Panc1 (cell line): ENCODE data around the gene DDX41. TPM values are rescaled to one million over a fixed set of nuclear protein-coding genes. Genes with fewer than 3 reads are reported as not detected.

Experiments
- ATAC-seq: fragments of 200-7000 bp; cut with Tn5 transposase; 2 replicates; pipeline ENCODE4 v1.9.1; 2020; ENCODE audit warnings: mild to moderate bottlenecking, moderate library complexity
- BruUV-seq: library from RNA; stranded (reverse); fragments of 400-500 nt; replicated peaks from 2 replicates; lab custom pipeline; 2021; lab: Mats Ljungman, UMichigan
- CTCF ChIA-PET: fragments of 300-600 bp; sonication (Branson Sonifier 250); formaldehyde crosslinking; loops from one replicate; lab custom pipeline; 2022; ENCODE audit warnings: antibody characterized with exemption; lab: Charles Lee
- POLR2A ChIA-PET: fragments of 300-600 bp; sonication (Branson Sonifier 250); formaldehyde crosslinking; loops from one replicate; lab custom pipeline; 2022; ENCODE audit warnings: antibody characterized with exemption; lab: Charles Lee
- DNase-seq: peaks from one replicate; pipeline ENCODE4 v3.0.0-alpha.2; 2010; ENCODE audit warnings: low read depth, low spot score
- H3K27ac ChIP-seq: 2 replicates; pipeline ENCODE4 v1.5.1; 2011; ENCODE audit warnings: mild to moderate bottlenecking, low read length, inconsistent platforms
- H3K27me3 ChIP-seq: fragments of 200-500 bp; sonication (Bioruptor generic); 2 replicates; pipeline ENCODE4 v1.6.0; 2014; ENCODE audit warnings: low read length, inconsistent platforms; ENCODE audit not compliant: control insufficient read depth, insufficient read depth
- H3K36me3 ChIP-seq: fragments of 200-500 bp; sonication (Bioruptor generic); 2 replicates; pipeline ENCODE4 v1.5.1; 2014; ENCODE audit warnings: inconsistent platforms, mild to moderate bottlenecking, low read length, moderate library complexity; ENCODE audit not compliant: control insufficient read depth, insufficient read depth
- H3K4me1 ChIP-seq: 2 replicates; pipeline ENCODE4 v1.5.1; 2011; ENCODE audit warnings: inconsistent platforms, mild to moderate bottlenecking, low read length, moderate library complexity; ENCODE audit not compliant: control insufficient read depth, insufficient read depth
- H3K4me3 ChIP-seq, 2 experiments: 2 replicates each; pipeline ENCODE4 v1.5.1; 2011 to 2012; ENCODE audit warnings: low read depth in 2 of 2, low read length in 2 of 2, mild to moderate bottlenecking in 2 of 2, inconsistent platforms in 1 of 2, moderate library complexity in 1 of 2
- H3K9me3 ChIP-seq: fragments of 200-500 bp; sonication (Bioruptor generic); 2 replicates; pipeline ENCODE4 v1.5.1; 2014; ENCODE audit warnings: low read depth, mild to moderate bottlenecking, inconsistent platforms, low read length, moderate library complexity; ENCODE audit not compliant: control insufficient read depth, insufficient read depth
- CTCF ChIP-seq: fragments of 450-650 bp; IDR thresholded peaks from 2 replicates; pipeline ENCODE4 v1.5.1; 2017; ENCODE audit warnings: mild to moderate bottlenecking
- POLR2AphosphoS5 ChIP-seq: IDR thresholded peaks from 2 replicates; pipeline ENCODE4 v1.6.1; 2012; ENCODE audit warnings: mild to moderate bottlenecking, low read depth, low read length, moderate library complexity
- REST ChIP-seq, 2 experiments: IDR thresholded peaks; 2 replicates each; pipeline ENCODE4 v1.6.1; 2011 to 2012; ENCODE audit warnings: low read depth in 2 of 2, control low read depth in 1 of 2, low read length in 1 of 2, mild to moderate bottlenecking in 1 of 2, moderate library complexity in 1 of 2; ENCODE audit not compliant: insufficient read depth in 1 of 2
- SIN3A ChIP-seq: IDR thresholded peaks from 2 replicates; pipeline ENCODE4 v1.6.1; 2012; ENCODE audit warnings: low read depth, mild to moderate bottlenecking, low read length, moderate library complexity, borderline replicate concordance; ENCODE audit not compliant: insufficient read depth
- TCF7L2 ChIP-seq: IDR thresholded peaks from 2 replicates; pipeline ENCODE4 v1.6.1; 2011; ENCODE audit warnings: mild to moderate bottlenecking, low read depth, low read length, inconsistent platforms
- in situ Hi-C: cut with HindIII; loops from 2 replicates; pipeline ENCODE4 v1.10.0; 2016; ENCODE audit warnings: low sequenced_read_pairs, low pct_unique_long_range_greater_than_20kb
- intact Hi-C: fragments of 100-400 bp; cut with micrococcal nuclease; formaldehyde crosslinking; loops from one replicate; pipeline ENCODE4 v1.10.0; 2022; ENCODE audit not compliant: unreplicated experiment
- total RNA-seq: library from RNA; stranded (reverse); gene quantifications from one replicate; pipeline ENCODE4 v1.2.1, GENCODE V29; 2021; ENCODE audit not compliant: unreplicated experiment

DDX41 gene
- total RNA-seq, 1 experiment from 2014 or later: 111 TPM

GRCh38 chr5:177511796-177512675 lies 4.7 kb downstream of the DDX41 start:
- CTCF ChIA-PET: no interaction called here
- H3K27ac ChIP-seq: no peak overlapping the region
- no peak for TF ChIP-seq POLR2AphosphoS5
- TF ChIP-seq TCF7L2: no peak
- TF ChIP-seq SIN3A: no peak
- TF ChIP-seq REST (IDR thresholded peaks at IDR 0.05; ENCODE audit: insufficient read depth in 1 of 2, low read depth in 2 of 2, low read length in 1 of 2): no peak
- no peak for TF ChIP-seq CTCF
- H3K4me1 ChIP-seq: peaks cover 13% of the 10 kb centered on the region; the same call in 1 of the 2 replicates
- BruUV-seq: TSS peak; percentile 60
- peaks cover 14% of the 10 kb centered on the region for H3K36me3 ChIP-seq
- H3K9me3 ChIP-seq: no peaks in the 10 kb centered on the region
- POLR2A ChIA-PET: interaction anchor here (0.6 kb wide), 1 partner anchor 851 kb away, joined by 4 read pairs; no protein-coding TSS in a partner anchor
- no peak for ATAC-seq
- in situ Hi-C loops: no loop called here
- no peak for DNase-seq
- H3K4me3 ChIP-seq: no peak overlapping the region
- intact Hi-C loops: no loop called here
- H3K27me3 ChIP-seq: no peaks in the 10 kb centered on the region

GRCh38 chr5:177511181-177511580 lies 5.6 kb downstream of the DDX41 start:
- Histone ChIP-seq H3K4me1 (peaks cover 13% of the 10 kb centered on the region; the same call in 1 of the 2 replicates), H3K27ac (no peak overlapping the region), H3K9me3 (no peaks in the 10 kb centered on the region), H3K36me3 (peaks cover 8% of the 10 kb centered on the region), H3K4me3 (no peak overlapping the region), H3K27me3 (no peaks in the 10 kb centered on the region)
- no peak for DNase-seq
- CTCF ChIA-PET: no interaction called here
- no TSS peak for BruUV-seq
- ATAC-seq: no peak
- POLR2A ChIA-PET: no interaction called here
- TF ChIP-seq CTCF (no peak), TCF7L2 (no peak), REST (IDR thresholded peaks at IDR 0.05; ENCODE audit: insufficient read depth in 1 of 2, low read depth in 2 of 2, low read length in 1 of 2) (no peak), SIN3A (no peak), POLR2AphosphoS5 (no peak)
- intact Hi-C loops: no loop called here
- in situ Hi-C loops: no loop called here
